Esophagus squamous epithelium (tissue), 5 donors: ENCODE measurements around the gene FTL. TPM values are rescaled to one million over a fixed set of nuclear protein-coding genes. Genes with fewer than 3 reads are reported as not detected.

ENCODE experiments used
- DNase-seq: peaks from one replicate; lab custom pipeline; 2025; lab: John Stamatoyannopoulos, UW
- H3K27ac ChIP-seq, 4 donors: fragments of 200-600 bp; sonication (generic); one replicate each; pipeline ENCODE4 v1.5.1; 2016 to 2019; ENCODE audit warnings: mild to moderate bottlenecking in 1 of 4
- H3K27me3 ChIP-seq, 4 donors: fragments of 200-600 bp; sonication (generic); 1 replicate in 3 of 4; 2 replicates in 1 of 4; pipeline versions ENCODE4 v1.5.1 to v1.6.0; 2017 to 2021; ENCODE audit warnings: antibody characterized with exemption in 1 of 4
- H3K36me3 ChIP-seq, 3 donors: fragments of 200-600 bp; sonication (generic); one replicate each; pipeline ENCODE4 v1.5.1; 2016 to 2019
- H3K4me1 ChIP-seq, 3 donors: fragments of 200-600 bp; sonication (generic); one replicate each; pipeline ENCODE4 v1.5.1; 2017 to 2019
- H3K4me3 ChIP-seq, 4 donors: fragments of 200-600 bp; sonication (generic); 1 replicate in 3 of 4; 2 replicates in 1 of 4; pipeline ENCODE4 v1.5.1; 2016 to 2019; ENCODE audit warnings: mild to moderate bottlenecking in 2 of 4, moderate library complexity in 1 of 4
- H3K9me3 ChIP-seq, 3 donors: fragments of 200-600 bp; sonication (generic); one replicate each; pipeline ENCODE4 v1.5.1; 2016 to 2019
- CTCF ChIP-seq, 6 experiments: fragments of 450-650 bp in 4 of 6; fragments of 200-600 bp in 2 of 6; sonication (generic) in 2 of 6; IDR thresholded peaks; one replicate each; pipeline ENCODE4 v1.5.1; 2016 to 2019; ENCODE audit warnings: antibody characterized with exemption in 6 of 6, mild to moderate bottlenecking in 4 of 6, moderate library complexity in 4 of 6
- POLR2A ChIP-seq, 4 donors: fragments of 450-650 bp; IDR thresholded peaks; one replicate each; pipeline ENCODE4 v1.6.1; 2017; ENCODE audit warnings: antibody characterized with exemption in 4 of 4, mild to moderate bottlenecking in 4 of 4, moderate library complexity in 3 of 4
- WGBS, 2 donors: methylation state at CpG; one replicate each; pipeline ENCODE4 v1.1.5; 2018; 5-methylcytosine and 5-hydroxymethylcytosine counted together
- intact Hi-C: fragments of 100-400 bp; cut with DNase I; formaldehyde crosslinking; loops from one replicate; pipeline ENCODE4 v1.15.0; 2022
- total RNA-seq, 4 donors: library from RNA; depleted of rRNA; stranded (reverse); fragments of >200 nt; gene quantifications; one replicate each; pipeline ENCODE4 v1.1.0, GENCODE V29; 2016
- donor health status: DM: yes; HTN: yes; CAD: no.

The FTL gene
- total RNA-seq, 4 donors from 2014 or later, result 556 to 2,127 (median 1,494) TPM

GRCh38 chr19:49006905-49007304, 41.8 kb downstream of the FTL start:
- Histone ChIP-seq H3K27ac (no peak overlapping the region), H3K36me3 (peaks cover 37 to 97% (median 55%) of the 10 kb centered on the region in 3 donors), H3K4me1 (no peaks in the 10 kb centered on the region), H3K27me3 (no peaks in the 10 kb centered on the region), H3K4me3 (no peak overlapping the region), H3K9me3 (no peaks in the 10 kb centered on the region)
- TF ChIP-seq POLR2A (IDR thresholded peaks at IDR 0.05), result no peak
- TF ChIP-seq CTCF (IDR thresholded peaks at IDR 0.05), result no peak
- 90 to 98% methylated on average over 2 to 11 of the region's 22 CpGs for WGBS, 2 donors
- no peak for DNase-seq
- intact Hi-C loops, result no loop called here

GRCh38 chr19:49009828-49010227, 44.7 kb downstream of the FTL start:
- H3K27ac ChIP-seq, result no peak overlapping the region
- WGBS, 2 donors, result 96 to 99% methylated on average over 11 to 15 of the region's 18 CpGs
- H3K4me3 ChIP-seq, result no peak overlapping the region
- H3K9me3 ChIP-seq, result no peaks in the 10 kb centered on the region
- H3K36me3 ChIP-seq, result peaks cover 18 to 97% (median 43%) of the 10 kb centered on the region in 3 donors
- intact Hi-C loops, result no loop called here
- H3K4me1 ChIP-seq, result no peaks in the 10 kb centered on the region
- no peak for DNase-seq
- no peaks in the 10 kb centered on the region for H3K27me3 ChIP-seq
- TF ChIP-seq CTCF (IDR thresholded peaks at IDR 0.05), result no peak

- Histone ChIP-seq H3K4me3 (no peak overlapping the region), H3K27me3 (no peaks in the 10 kb centered on the region), H3K36me3 (peaks cover 15 to 97% (median 39%) of the 10 kb centered on the region in 3 donors), H3K27ac (no peak overlapping the region), H3K4me1 (no peaks in the 10 kb centered on the region), H3K9me3 (no peaks in the 10 kb centered on the region)
- WGBS, 2 donors, result 89 to 91% methylated on average over 12 to 16 of the region's 18 CpGs
- no peak for DNase-seq
- intact Hi-C loops, result no loop called here
- TF ChIP-seq POLR2A (IDR thresholded peaks at IDR 0.05), result no peak
- TF ChIP-seq CTCF (IDR thresholded peaks at IDR 0.05), result no peak
Measured at GRCh38 chr19:49010453-49010852, 45.3 kb downstream of the FTL start.

- H3K36me3 ChIP-seq, result peaks cover 18 to 97% (median 34%) of the 10 kb centered on the region in 3 donors
- H3K4me3 ChIP-seq, result no peak overlapping the region
- no peaks in the 10 kb centered on the region for H3K27me3 ChIP-seq
- no peak overlapping the region for H3K27ac ChIP-seq
- H3K9me3 ChIP-seq, result no peaks in the 10 kb centered on the region
- intact Hi-C loops, result no loop called here
- TF ChIP-seq CTCF (IDR thresholded peaks at IDR 0.05) (no peak), POLR2A (IDR thresholded peaks at IDR 0.05) (no peak)
- H3K4me1 ChIP-seq, result no peaks in the 10 kb centered on the region
- DNase-seq, result no peak
- WGBS, 2 donors, result 78 to 97% methylated on average over 5 to 6 of the region's 17 CpGs
Measured at GRCh38 chr19:49011194-49011593, 46.1 kb downstream of the FTL start.

- no peak overlapping the region for H3K27ac ChIP-seq
- H3K27me3 ChIP-seq, result peaks cover 0 to 22% (median 0%) of the 10 kb centered on the region in 4 donors
- no peaks in the 10 kb centered on the region for H3K9me3 ChIP-seq
- DNase-seq, result no peak
- peaks cover 0 to 22% (median 17%) of the 10 kb centered on the region in 3 donors for H3K4me1 ChIP-seq
- intact Hi-C loops, result no loop called here
- peaks cover 15 to 76% (median 19%) of the 10 kb centered on the region in 3 donors for H3K36me3 ChIP-seq
- 86 to 92% methylated on average over 10 to 19 of the region's 32 CpGs for WGBS, 2 donors
- TF ChIP-seq POLR2A (IDR thresholded peaks at IDR 0.05), result no peak
- TF ChIP-seq CTCF (IDR thresholded peaks at IDR 0.05), result no peak
- no peak overlapping the region for H3K4me3 ChIP-seq
Measured at GRCh38 chr19:49014123-49014869, 49.2 kb downstream of the FTL start.
